DMS153 treated with DMSO at 0.1 percent for 48 hours (cell line): Measurements from ENCODE around the gene LSM11.

ENCODE experiments used
- DNase-seq: peaks from one replicate; lab custom pipeline; 2025; ENCODE audit not compliant: unreplicated experiment; lab: John Stamatoyannopoulos, UW

The LSM11 gene

GRCh38 chr5:157767689-157768088, 24.2 kb downstream of the LSM11 start:
- no peak for DNase-seq

GRCh38 chr5:157770665-157771064, 27.2 kb downstream of the LSM11 start:
- DNase-seq, result no peak

DNA sequence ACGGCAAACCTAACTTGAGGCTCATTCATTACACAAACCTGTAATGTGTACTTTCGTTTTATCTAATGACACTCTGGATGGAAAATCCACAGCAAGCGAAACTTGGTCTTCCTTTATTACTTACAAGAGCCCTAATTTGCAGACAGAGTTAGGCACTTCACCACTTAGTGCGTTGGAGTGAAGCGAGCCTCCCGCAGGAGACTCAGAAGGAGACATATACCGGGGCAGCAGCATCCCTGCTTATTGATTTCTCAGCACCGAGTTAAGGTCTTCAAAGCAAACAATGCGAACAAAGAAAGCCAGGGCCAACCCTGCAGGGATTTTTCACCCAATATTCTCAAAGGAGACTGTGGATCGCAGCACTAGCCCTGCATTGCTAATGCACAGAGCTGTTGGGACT, 28.6 kb downstream of the LSM11 start:
- DNase-seq, result no peak

DNA sequence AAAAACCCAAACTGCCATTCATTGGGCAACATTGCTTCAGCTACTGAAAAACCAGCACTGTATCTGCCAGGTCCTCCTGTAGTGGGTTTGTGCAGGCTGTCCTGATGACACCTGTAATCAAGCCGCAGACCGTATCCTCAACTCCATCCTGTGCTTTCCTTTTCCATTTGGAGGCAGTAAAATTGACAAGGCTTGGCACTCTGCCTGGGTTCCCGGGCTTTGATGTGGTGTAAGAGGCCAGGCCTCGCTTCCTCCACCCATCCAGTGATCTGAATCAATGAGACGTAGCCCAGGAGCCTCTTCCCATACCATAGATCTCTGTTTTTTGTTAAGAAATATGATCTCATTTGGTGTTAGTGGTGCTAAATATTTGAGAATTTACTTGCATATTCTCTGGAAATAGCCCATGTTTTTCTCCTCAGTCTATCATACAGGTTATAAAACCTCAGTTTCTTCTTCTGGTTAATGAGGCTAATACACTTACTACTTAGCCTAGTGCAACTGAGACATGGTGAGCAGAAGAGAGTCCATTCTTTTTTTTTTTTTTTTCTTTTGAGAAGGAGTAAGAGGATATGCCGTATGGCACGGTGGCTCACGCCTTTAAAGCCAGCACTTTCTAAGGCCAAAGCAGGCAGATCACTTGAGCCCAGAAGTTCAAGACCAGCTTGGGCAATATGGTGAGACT, 34.8 kb downstream of the LSM11 start:
- DNase-seq, result peak; percentile 27

- no peak for DNase-seq
These were observed 35.7 kb downstream of the LSM11 start for GRCh38 chr5:157779221-157779620.

- DNase-seq, result no peak
These were observed 42.3 kb downstream of the LSM11 start for GRCh38 chr5:157785801-157786200.

DNA sequence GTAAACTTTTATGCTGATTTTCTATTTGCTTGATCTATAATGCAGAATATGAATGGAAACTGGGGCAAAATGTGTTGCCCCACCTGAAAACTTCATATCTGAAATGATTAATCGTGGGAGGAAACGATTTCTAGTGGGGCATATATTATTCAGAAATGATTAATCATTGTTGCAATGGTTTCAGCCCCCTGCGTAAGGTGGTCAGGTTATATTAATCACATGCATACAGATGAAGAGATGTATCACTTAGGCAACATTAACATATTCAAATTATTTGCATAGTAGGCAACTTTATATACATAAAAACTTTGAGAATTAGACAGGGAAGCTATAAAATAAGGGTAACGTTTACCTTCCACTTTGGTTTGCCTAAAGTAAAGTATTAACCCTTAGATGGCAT, 49.8 kb downstream of the LSM11 start:
- no peak for DNase-seq

DNA sequence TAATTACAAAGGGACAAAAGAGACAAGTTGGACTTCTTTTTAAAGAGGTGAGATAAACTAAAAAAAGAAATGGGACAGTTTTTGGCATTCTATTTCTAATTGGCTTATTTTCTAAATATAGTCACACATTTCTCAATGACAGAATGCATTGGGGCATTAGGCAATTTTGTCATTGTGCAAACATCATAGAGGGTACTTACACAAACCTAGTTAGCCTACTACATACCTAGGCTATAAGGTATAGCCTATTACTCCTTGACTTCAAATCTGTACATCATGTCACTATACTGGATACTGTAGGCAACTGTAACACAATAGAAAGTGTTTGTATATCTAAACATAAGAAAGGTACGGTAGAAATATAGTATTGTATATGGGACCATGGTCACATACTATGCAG, 56.1 kb downstream of the LSM11 start:
- no peak for DNase-seq

DNA sequence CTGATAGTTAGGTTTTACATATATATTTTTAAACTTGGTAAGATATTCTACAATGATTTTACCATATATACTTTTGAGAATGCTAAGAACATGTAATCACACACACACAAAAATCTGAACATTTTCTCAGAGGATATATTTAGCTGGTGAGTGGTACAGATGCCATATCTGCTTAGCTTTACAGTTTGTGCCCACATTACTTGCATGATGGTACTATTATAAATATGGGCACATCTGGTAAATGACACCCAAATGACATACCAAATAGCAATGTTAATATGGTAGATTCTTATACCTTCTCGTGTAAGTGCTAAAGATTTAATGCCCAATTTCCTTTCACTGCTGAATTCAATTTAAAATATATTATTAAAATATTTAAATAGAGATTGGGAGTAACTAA, 56.6 kb downstream of the LSM11 start:
- DNase-seq, result no peak

- no peak for DNase-seq
These were observed 59.2 kb downstream of the LSM11 start for GRCh38 chr5:157802736-157803135.

DNA sequence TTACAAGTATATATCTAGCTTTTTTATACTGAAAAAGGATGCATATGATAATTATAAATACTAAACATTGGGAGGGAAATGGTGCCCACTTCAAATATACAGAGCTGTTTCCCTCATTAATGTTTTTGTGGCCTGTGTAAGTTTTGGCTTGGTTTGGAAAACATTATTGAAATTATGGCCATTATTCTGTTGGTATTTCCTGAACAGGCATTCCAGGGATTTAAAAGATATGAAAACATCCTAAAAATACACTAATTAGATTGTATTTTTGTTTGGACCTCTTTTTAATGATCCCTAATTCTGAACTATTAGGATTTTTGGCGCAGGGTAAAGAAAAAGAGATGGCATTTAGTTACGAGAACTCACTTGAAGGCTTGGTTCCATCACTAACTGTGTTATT, 64.5 kb downstream of the LSM11 start:
- no peak for DNase-seq
